Transverse colon (tissue), 4 donors: Measurements from ENCODE around the gene DDX60.

Experiments used
- CTCF ChIP-seq, 5 experiments: fragments of 200-600 bp in 3 of 5; fragments of 450-650 bp in 2 of 5; sonication (generic) in 3 of 5; IDR thresholded peaks; 1 replicate in 2 of 5; 2 replicates in 3 of 5; pipeline ENCODE4 v1.5.1; 2016 to 2017; ENCODE audit warnings: antibody characterized with exemption in 5 of 5, inconsistent platforms in 3 of 5, mild to moderate bottlenecking in 2 of 5, moderate library complexity in 1 of 5
- EP300 ChIP-seq: sonication (generic); formaldehyde crosslinking; IDR thresholded peaks from one replicate; pipeline ENCODE4 v1.6.1; 2017; ENCODE audit warnings: antibody characterized with exemption, low read depth
- POLR2A ChIP-seq: fragments of 450-650 bp; IDR thresholded peaks from one replicate; pipeline ENCODE4 v1.6.1; 2016; ENCODE audit warnings: antibody characterized with exemption, mild to moderate bottlenecking, moderate library complexity
- POLR2AphosphoS5 ChIP-seq, 3 donors: sonication (generic); formaldehyde crosslinking; IDR thresholded peaks; one replicate each; pipeline ENCODE4 v1.6.1; 2016; ENCODE audit warnings: antibody characterized with exemption in 3 of 3

- TF ChIP-seq POLR2A = no peak
- TF ChIP-seq CTCF (IDR thresholded peaks at IDR 0.05) = no peak
- no peak for TF ChIP-seq POLR2AphosphoS5 (IDR thresholded peaks at IDR 0.05)
- TF ChIP-seq EP300 = no peak
Observed at GRCh38 chr4:168263039-168263438, 55.5 kb downstream of the DDX60 start.
